CD4-positive, alpha-beta T cell (primary cell): ENCODE data around the gene DAD1. TPM values are rescaled to one million over a fixed set of nuclear protein-coding genes. Genes with fewer than 3 reads are reported as not detected.

Experiments
- ATAC-seq: fragments of 200-7000 bp; cut with Tn5 transposase; one replicate; pipeline ENCODE4 v1.10.0; 2022; ENCODE audit warnings: mild to moderate bottlenecking; ENCODE audit not compliant: poor library complexity
- CTCF ChIA-PET: fragments of 350-600 bp; sonication (Branson Sonifier 250); formaldehyde crosslinking; loops from one replicate; lab custom pipeline; 2021; ENCODE audit warnings: antibody characterized with exemption, inconsistent platforms; lab: Charles Lee
- POLR2A ChIA-PET: fragments of 350-600 bp; sonication (Branson Sonifier 250); formaldehyde crosslinking; loops from one replicate; lab custom pipeline; 2021; ENCODE audit warnings: antibody characterized with exemption, inconsistent platforms; lab: Charles Lee
- DNase-seq, 14 experiments: peaks; one replicate each; pipeline ENCODE4 v3.0.0-alpha.2; 2013 to 2020; ENCODE audit warnings: mixed read lengths in 2 of 14
- H3K27ac ChIP-seq, 2 donors: one replicate each; pipeline versions ENCODE4 v1.5.1 to v1.7.0; 2013; ENCODE audit warnings: low read length in 2 of 2, low read depth in 1 of 2, mild to moderate bottlenecking in 1 of 2
- H3K27me3 ChIP-seq, 2 experiments: 1 replicate in 1 of 2; 2 replicates in 1 of 2; pipeline versions ENCODE4 v1.6.1 to v1.7.0; 2013; ENCODE audit warnings: low read length in 2 of 2, control low read depth in 1 of 2, mild to moderate bottlenecking in 1 of 2, moderate library complexity in 1 of 2; ENCODE audit not compliant: insufficient read depth in 2 of 2, control insufficient read depth in 1 of 2
- H3K36me3 ChIP-seq: one replicate; pipeline ENCODE4 v1.6.1; 2013; ENCODE audit warnings: low read length, control low read depth; ENCODE audit not compliant: insufficient read depth
- H3K4me1 ChIP-seq: one replicate; pipeline ENCODE4 v1.6.1; 2013; ENCODE audit warnings: low read length, control low read depth; ENCODE audit not compliant: insufficient read depth
- H3K4me3 ChIP-seq: one replicate; pipeline ENCODE4 v1.5.1; 2013; ENCODE audit warnings: mild to moderate bottlenecking, low read length, moderate library complexity
- H3K9me3 ChIP-seq, 2 experiments: 1 replicate in 1 of 2; 2 replicates in 1 of 2; pipeline versions ENCODE4 v1.6.1 to v1.7.0; 2013; ENCODE audit warnings: low read length in 2 of 2, mild to moderate bottlenecking in 2 of 2, control low read depth in 1 of 2, moderate library complexity in 1 of 2; ENCODE audit not compliant: control insufficient read depth in 1 of 2, insufficient read depth in 1 of 2
- H3K27ac Mint-ChIP-seq: one replicate; pipeline ENCODE4 v1.8.0; 2020; ENCODE audit warnings: mixed read lengths
- H3K27me3 Mint-ChIP-seq: one replicate; pipeline ENCODE4 v1.8.0; 2021; ENCODE audit warnings: mixed read lengths
- H3K36me3 Mint-ChIP-seq: one replicate; pipeline ENCODE4 v1.8.0; 2021; ENCODE audit warnings: low read depth, mixed read lengths
- H3K4me1 Mint-ChIP-seq: one replicate; pipeline ENCODE4 v1.8.0; 2021; ENCODE audit warnings: low read depth, mixed read lengths
- H3K4me3 Mint-ChIP-seq: one replicate; pipeline ENCODE4 v1.8.0; 2020; ENCODE audit warnings: mild to moderate bottlenecking, mixed read lengths
- H3K9me3 Mint-ChIP-seq: one replicate; pipeline ENCODE4 v1.8.0; 2020; ENCODE audit warnings: mixed read lengths
- CTCF ChIP-seq: fragments of 200-600 bp; IDR thresholded peaks from one replicate; pipeline ENCODE4 v1.8.0; 2022; ENCODE audit warnings: antibody characterized with exemption, mild to moderate bottlenecking
- intact Hi-C, 2 experiments: fragments of 100-400 bp; cut with DNase I in 1 of 2; cut with micrococcal nuclease in 1 of 2; formaldehyde crosslinking; loops; one replicate each; pipeline versions ENCODE4 v1.15.1 to v1.9.0; 2023 to 2025; cut with DNase I, micrococcal nuclease
- total RNA-seq, 174 experiments: library from RNA in 2 of 174; stranded (reverse) in 2 of 174; gene quantifications; one replicate each; pipeline ENCODE4 v1.2.3 and lab custom pipeline; 2021 to 2026

The DAD1 gene
- total RNA-seq, 2 experiments from 2014 or later, result 41.8 to 44.1 TPM

- peak overlapping the region; percentile 93 for H3K27ac Mint-ChIP-seq
Measured at GRCh38 chr14:22535126-22535525, 53.9 kb downstream of the DAD1 start.

GRCh38 chr14:22534547-22534946 is 54.5 kb downstream of the DAD1 start:
- peak overlapping the region; percentile 61 for H3K4me3 ChIP-seq
- ChIA-PET POLR2A (interaction anchor here (1.5 to 12.3 kb wide), 8 partner anchors 9 to 55 kb away, joined by 5 to 272 read pairs (median 114); partner anchors contain the start of gene DAD1), CTCF (interaction anchor here (0.9 to 5.3 kb wide), 6 partner anchors 8 to 532 kb away, joined by 3 to 34 read pairs (median 6); no protein-coding TSS in a partner anchor)
- DNase-seq (no peak), ATAC-seq (no peak)
- H3K27ac Mint-ChIP-seq, result peak overlapping the region; percentile 93
- H3K4me1 Mint-ChIP-seq, result peaks cover 97% of the 10 kb centered on the region
- H3K36me3 Mint-ChIP-seq, result peaks cover 98% of the 10 kb centered on the region
- no peaks in the 10 kb centered on the region for H3K27me3 ChIP-seq
- peaks cover 85% of the 10 kb centered on the region for H3K4me1 ChIP-seq
- TF ChIP-seq CTCF, result no peak
- H3K36me3 ChIP-seq, result peaks cover 99% of the 10 kb centered on the region
- no peaks in the 10 kb centered on the region for H3K9me3 ChIP-seq
- intact Hi-C loops, result loop anchor here in 1 of 2 experiments (2.0 kb wide), 1 partner anchor 16 kb away; no protein-coding TSS in a partner anchor
- peak overlapping the region; percentile 77 for H3K4me3 Mint-ChIP-seq
- no peaks in the 10 kb centered on the region for H3K27me3 Mint-ChIP-seq
- H3K9me3 Mint-ChIP-seq, result no peaks in the 10 kb centered on the region
- peak overlapping the region; percentile 52 to 99 for H3K27ac ChIP-seq

More at GRCh38 chr14:22535126-22535525, 53.9 kb downstream of the DAD1 start:
- Histone ChIP-seq H3K4me1 (peaks cover 88% of the 10 kb centered on the region), H3K36me3 (peaks cover 99% of the 10 kb centered on the region), H3K9me3 (no peaks in the 10 kb centered on the region), H3K27me3 (no peaks in the 10 kb centered on the region), H3K27ac (peak overlapping the region; percentile 52 to 99), H3K4me3 (peak overlapping the region; percentile 61)
- H3K27me3 Mint-ChIP-seq, result no peaks in the 10 kb centered on the region
- peaks cover 97% of the 10 kb centered on the region for H3K4me1 Mint-ChIP-seq
- intact Hi-C loops, result loop anchor here in 1 of 2 experiments (2.0 kb wide), 1 partner anchor 16 kb away; no protein-coding TSS in a partner anchor
- ChIA-PET CTCF (interaction anchor here (0.9 to 5.3 kb wide), 5 partner anchors 9 to 532 kb away, joined by 3 to 34 read pairs (median 8); no protein-coding TSS in a partner anchor), POLR2A (interaction anchor here (1.5 to 12.3 kb wide), 7 partner anchors 10 to 54 kb away, joined by 5 to 272 read pairs (median 131); partner anchors contain the start of gene DAD1)
- peak overlapping the region; percentile 77 for H3K4me3 Mint-ChIP-seq
- ATAC-seq (no peak), DNase-seq (peak in 1 of 14 experiments; percentile 44)
- H3K9me3 Mint-ChIP-seq, result no peaks in the 10 kb centered on the region
- no peak for TF ChIP-seq CTCF
- peaks cover 98% of the 10 kb centered on the region for H3K36me3 Mint-ChIP-seq

DNA sequence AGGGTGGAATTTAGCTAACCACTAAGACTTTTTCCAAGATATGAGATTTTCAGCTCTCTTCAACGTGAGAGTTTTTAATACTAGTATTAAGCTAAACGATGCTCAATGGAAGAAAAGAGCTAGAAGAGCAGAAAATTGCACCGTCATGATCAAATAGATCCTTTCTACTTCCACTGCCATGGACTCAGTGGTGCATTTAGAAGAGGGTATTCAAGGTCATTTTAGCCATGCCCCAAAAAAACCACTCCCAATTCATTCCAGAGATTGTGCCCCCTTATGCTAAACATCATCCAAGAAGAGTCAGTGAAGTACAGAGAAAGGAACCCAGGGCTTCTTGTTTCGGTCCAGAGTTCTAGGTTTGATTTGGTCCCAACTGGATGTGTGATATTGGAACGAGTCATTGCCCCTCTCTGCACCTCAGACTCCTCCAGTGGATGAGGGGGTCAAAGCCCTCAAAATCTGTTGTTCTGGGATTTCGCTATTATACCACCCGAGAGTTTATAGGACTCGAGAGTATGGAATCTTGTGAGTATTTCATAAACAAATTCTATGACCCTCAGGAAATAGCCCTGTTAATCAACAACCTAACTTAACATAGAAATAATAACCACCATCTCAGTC is 55.2 kb downstream of the DAD1 start:
- Histone ChIP-seq H3K27me3 (no peaks in the 10 kb centered on the region), H3K9me3 (no peaks in the 10 kb centered on the region), H3K4me1 (peaks cover 85% of the 10 kb centered on the region), H3K27ac (peak overlapping the region; percentile 52 to 99), H3K4me3 (peak overlapping the region; percentile 61), H3K36me3 (peaks cover 99% of the 10 kb centered on the region)
- CTCF ChIA-PET, result interaction anchor here (0.8 to 6.2 kb wide), 8 partner anchors 8 to 537 kb away, joined by 3 to 34 read pairs (median 6); no protein-coding TSS in a partner anchor
- intact Hi-C loops, result loop anchor here (2.0 kb wide), 1 partner anchor 15 kb away; no protein-coding TSS in a partner anchor
- ATAC-seq, result no peak
- H3K27ac Mint-ChIP-seq, result peak overlapping the region; percentile 93
- no peak for DNase-seq
- POLR2A ChIA-PET, result interaction anchor here (0.9 to 12.3 kb wide), 13 partner anchors 6 to 810 kb away, joined by 3 to 272 read pairs (median 29); partner anchors contain the start of gene DAD1
- H3K9me3 Mint-ChIP-seq, result no peaks in the 10 kb centered on the region
- TF ChIP-seq CTCF, result no peak
- H3K27me3 Mint-ChIP-seq, result no peaks in the 10 kb centered on the region
- H3K4me1 Mint-ChIP-seq, result peaks cover 97% of the 10 kb centered on the region
- peaks cover 98% of the 10 kb centered on the region for H3K36me3 Mint-ChIP-seq
- peak overlapping the region; percentile 86 for H3K4me3 Mint-ChIP-seq
